Psoas muscle (tissue), 8 donors: ENCODE measurements around the gene ATRIP. TPM values are rescaled to one million over a fixed set of nuclear protein-coding genes. Genes with fewer than 3 reads are reported as not detected.

Source experiments
- ATAC-seq, 4 donors: fragments of 200-7000 bp; cut with Tn5 transposase; one replicate each; pipeline ENCODE4 v1.9.1; 2020; ENCODE audit warnings: moderate library complexity in 3 of 4, mild to moderate bottlenecking in 2 of 4
- DNase-seq, 2 donors: peaks; one replicate each; pipeline ENCODE4 v3.0.0-alpha.2; 2020
- H3K27ac ChIP-seq: fragments of 200-600 bp; one replicate; pipeline ENCODE4 v1.8.0; 2022
- H3K27me3 ChIP-seq, 3 donors: fragments of 200-600 bp in 1 of 3; one replicate each; pipeline versions ENCODE4 v1.6.1 to v1.8.0; 2013 to 2022; ENCODE audit warnings: low read length in 2 of 3, mild to moderate bottlenecking in 2 of 3, moderate library complexity in 1 of 3; ENCODE audit not compliant: insufficient read depth in 3 of 3
- H3K36me3 ChIP-seq, 2 donors: fragments of 200-600 bp in 1 of 2; one replicate each; pipeline versions ENCODE4 v1.6.1 to v1.8.0; 2013 to 2022; ENCODE audit warnings: low read depth in 1 of 2, mild to moderate bottlenecking in 1 of 2, moderate library complexity in 1 of 2; ENCODE audit not compliant: insufficient read depth in 1 of 2
- H3K4me1 ChIP-seq: fragments of 200-600 bp; one replicate; pipeline ENCODE4 v1.8.0; 2022
- H3K4me3 ChIP-seq: fragments of 200-600 bp; one replicate; pipeline ENCODE4 v1.8.0; 2022; ENCODE audit warnings: mild to moderate bottlenecking
- H3K9me3 ChIP-seq: fragments of 200-600 bp; one replicate; pipeline ENCODE4 v1.8.0; 2022
- CTCF ChIP-seq: fragments of 200-600 bp; IDR thresholded peaks from one replicate; pipeline ENCODE4 v1.8.0; 2022; ENCODE audit warnings: antibody characterized with exemption
- WGBS, 3 donors: extraction: QIAGEN DNeasy Blood & Tissue Kit; methylation state at CpG; one replicate each; pipeline versions ENCODE4 v1.1.6 to v1.1.7; 2013; 5-methylcytosine and 5-hydroxymethylcytosine counted together
- intact Hi-C, 2 donors: fragments of 100-400 bp; cut with DNase I; formaldehyde crosslinking; loops; one replicate each; pipeline versions ENCODE4 v1.11.0 to v1.14.2; 2022
- polyA plus RNA-seq, 3 donors: library from polyadenylated mRNA; stranded (reverse); fragments of 200-250 nt; gene quantifications; one replicate each; pipeline ENCODE4 v1.2.3, GENCODE V29; 2013
- total RNA-seq, 4 donors: library from RNA; stranded (reverse); fragmentation: NEBNext Ultra II Directional in 2 of 4; extraction: Animal tissue kit (Norgen Biotek cat#: 25700) in 2 of 4; gene quantifications; one replicate each; pipeline versions ENCODE4 v1.2.1 to v1.2.4, GENCODE V29; 2021 to 2023
- donor health status: healthy with polysubstance abuse.
- donor health status: DM: no; HTN: no; CAD: no; lungs with moderate emphysema.
- donor health status: Bipolar disorder and iron deficiency.
- donor health status: healthy.
- donor health status: DM: yes; HTN: yes; CAD: no.
- donor health status: DM: no; HTN: no; CAD: no.
- donor health status: DM: no; HTN: no; CAD: no.
- donor health status: DM: yes; HTN: yes; CAD: no.

Gene ATRIP
- total and polyA plus RNA-seq, 7 donors = 3.7 to 5.6 (median 4.5) TPM

DNA sequence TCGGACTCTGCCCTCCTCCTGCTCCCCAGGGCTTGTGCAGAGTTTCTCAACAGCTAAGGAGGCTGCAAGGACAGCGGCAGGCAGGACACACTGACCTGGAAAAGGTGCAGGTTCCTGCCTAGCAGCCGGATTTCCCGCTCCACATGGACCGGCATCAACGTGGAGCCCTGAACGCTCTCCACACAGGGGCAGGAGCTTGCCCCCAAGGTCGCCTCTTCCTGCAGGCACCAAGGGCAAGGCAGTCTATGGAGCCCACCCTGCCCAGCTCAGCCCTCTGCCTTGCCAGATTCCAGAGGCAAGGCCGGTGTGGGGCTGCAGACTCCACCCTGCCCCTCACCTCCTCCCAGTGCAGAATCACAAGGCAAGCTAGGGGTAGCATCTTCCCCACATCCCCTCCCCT, 27.4 kb upstream of the ATRIP start:
- WGBS, 3 donors = 88 to 93% (median 92%) methylated on average over 9 of the region's 9 CpGs
- Histone ChIP-seq H3K9me3 (no peaks in the 10 kb centered on the region), H3K27ac (no peak overlapping the region), H3K36me3 (no peaks in the 10 kb centered on the region), H3K4me3 (no peak overlapping the region), H3K27me3 (peaks cover 0 to 18% (median 0%) of the 10 kb centered on the region in 3 donors), H3K4me1 (no peaks in the 10 kb centered on the region)
- intact Hi-C loops = no loop called here
- TF ChIP-seq CTCF = no peak
- DNase-seq (peak in 1 of 2 donors; percentile 30), ATAC-seq (no peak)

GRCh38 chr3:48419597-48419996, 26.9 kb upstream of the ATRIP start:
- no peak overlapping the region for H3K27ac ChIP-seq
- H3K36me3 ChIP-seq = no peaks in the 10 kb centered on the region
- ATAC-seq (no peak), DNase-seq (no peak)
- H3K4me3 ChIP-seq = no peak overlapping the region
- no peaks in the 10 kb centered on the region for H3K4me1 ChIP-seq
- intact Hi-C loops = no loop called here
- no peaks in the 10 kb centered on the region for H3K9me3 ChIP-seq
- peaks cover 0 to 22% (median 0%) of the 10 kb centered on the region in 3 donors for H3K27me3 ChIP-seq
- TF ChIP-seq CTCF = no peak
- WGBS, 3 donors = 92 to 93% (median 92%) methylated on average over 17 of the region's 17 CpGs

DNA sequence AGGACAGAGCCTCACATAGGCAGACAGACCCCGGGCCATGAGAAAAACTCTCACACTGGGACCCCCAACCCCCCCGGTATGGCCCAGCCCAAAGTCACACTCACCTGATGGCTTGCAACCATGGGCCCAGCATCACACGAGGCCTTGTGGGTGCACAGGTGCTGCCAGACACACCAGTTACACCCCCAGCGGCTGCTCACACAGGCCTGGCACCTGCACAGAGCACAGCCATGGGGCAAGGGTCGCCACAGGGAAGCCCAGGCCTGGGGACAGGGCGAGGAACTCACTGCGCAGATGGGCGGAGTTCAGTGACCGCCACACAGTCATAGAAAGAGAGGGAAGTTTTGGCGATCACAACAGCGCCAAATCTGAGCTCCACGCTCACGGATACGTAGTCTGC, 26.0 kb upstream of the ATRIP start:
- Histone ChIP-seq H3K27ac (no peak overlapping the region), H3K4me3 (no peak overlapping the region), H3K4me1 (no peaks in the 10 kb centered on the region), H3K9me3 (no peaks in the 10 kb centered on the region), H3K27me3 (peaks cover 0 to 30% (median 1%) of the 10 kb centered on the region in 3 donors), H3K36me3 (no peaks in the 10 kb centered on the region)
- peak in 1 of 2 donors; percentile 38 for DNase-seq
- no peak for TF ChIP-seq CTCF
- 88 to 90% (median 89%) methylated on average over 13 to 14 of the region's 14 CpGs for WGBS, 3 donors
- intact Hi-C loops = no loop called here
- ATAC-seq = no peak

- intact Hi-C loops = no loop called here
- WGBS, 3 donors = 64 to 82% (median 70%) methylated on average over 3 of the region's 3 CpGs
- H3K36me3 ChIP-seq = no peaks in the 10 kb centered on the region
- no peak for TF ChIP-seq CTCF
- no peak overlapping the region for H3K27ac ChIP-seq
- H3K4me1 ChIP-seq = no peaks in the 10 kb centered on the region
- DNase-seq = no peak
- no peak overlapping the region for H3K4me3 ChIP-seq
- peaks cover 0 to 30% (median 1%) of the 10 kb centered on the region in 3 donors for H3K27me3 ChIP-seq
- H3K9me3 ChIP-seq = no peaks in the 10 kb centered on the region
- ATAC-seq = no peak
Measured at GRCh38 chr3:48422272-48422671, 24.3 kb upstream of the ATRIP start.

DNA sequence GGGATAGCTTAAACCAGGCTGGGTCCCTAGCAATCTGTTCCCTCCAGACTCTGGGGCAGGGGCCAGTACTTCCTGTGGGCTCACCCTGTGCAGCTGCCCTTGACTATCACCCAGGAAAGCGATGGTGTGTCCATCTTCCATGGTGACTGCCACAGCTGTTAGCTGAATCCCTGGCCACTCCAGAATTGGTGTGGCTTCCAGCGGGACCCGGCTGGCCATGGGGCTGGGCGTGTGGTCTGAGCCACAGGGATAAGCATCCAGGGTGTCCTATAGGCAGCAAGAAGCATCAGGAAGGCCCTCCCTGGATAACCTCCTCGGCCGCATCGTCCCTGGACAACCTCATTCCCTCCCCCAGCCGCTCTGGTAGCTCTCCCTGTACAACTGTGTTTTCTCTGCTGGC, 23.9 kb upstream of the ATRIP start:
- Histone ChIP-seq H3K27me3 (peaks cover 0 to 30% (median 1%) of the 10 kb centered on the region in 3 donors), H3K36me3 (no peaks in the 10 kb centered on the region), H3K9me3 (no peaks in the 10 kb centered on the region), H3K4me3 (no peak overlapping the region), H3K4me1 (no peaks in the 10 kb centered on the region), H3K27ac (no peak overlapping the region)
- intact Hi-C loops = no loop called here
- 53 to 60% (median 57%) methylated on average over 8 of the region's 8 CpGs for WGBS, 3 donors
- DNase-seq (no peak), ATAC-seq (no peak)
- TF ChIP-seq CTCF = no peak
